Limb (tissue), 2 donors: Measurements from ENCODE around the gene IL1R2.

Experiments used
- DNase-seq, 2 donors: peaks; one replicate each; pipeline ENCODE4 v3.0.0-alpha.2; 2016; ENCODE audit errors: extremely low spot score in 2 of 2

Gene IL1R2, protein sequence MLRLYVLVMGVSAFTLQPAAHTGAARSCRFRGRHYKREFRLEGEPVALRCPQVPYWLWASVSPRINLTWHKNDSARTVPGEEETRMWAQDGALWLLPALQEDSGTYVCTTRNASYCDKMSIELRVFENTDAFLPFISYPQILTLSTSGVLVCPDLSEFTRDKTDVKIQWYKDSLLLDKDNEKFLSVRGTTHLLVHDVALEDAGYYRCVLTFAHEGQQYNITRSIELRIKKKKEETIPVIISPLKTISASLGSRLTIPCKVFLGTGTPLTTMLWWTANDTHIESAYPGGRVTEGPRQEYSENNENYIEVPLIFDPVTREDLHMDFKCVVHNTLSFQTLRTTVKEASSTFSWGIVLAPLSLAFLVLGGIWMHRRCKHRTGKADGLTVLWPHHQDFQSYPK

DNA sequence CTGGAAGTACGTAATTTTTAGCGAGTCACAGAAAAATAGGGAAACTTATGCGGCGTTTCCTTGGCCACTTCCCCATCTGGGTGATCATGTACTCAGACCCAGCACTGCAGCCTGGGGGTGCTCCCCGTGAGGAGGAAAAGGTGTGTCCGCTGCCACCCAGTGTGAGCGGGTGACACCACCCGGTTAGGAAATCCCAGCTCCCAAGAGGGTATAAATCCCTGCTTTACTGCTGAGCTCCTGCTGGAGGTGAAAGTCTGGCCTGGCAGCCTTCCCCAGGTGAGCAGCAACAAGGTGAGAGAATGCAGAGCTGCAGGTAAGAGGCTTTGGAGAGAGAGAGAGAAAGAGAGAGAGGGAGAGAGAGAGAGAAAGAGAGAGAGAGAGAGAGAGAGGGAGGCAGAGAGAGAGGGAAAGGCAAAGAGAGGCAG, at the start of gene IL1R2:
Gene IL1R2 (plus strand): TSS at position 240 of the 425 bp plus-strand sequence. CDS start 16,616 bp downstream, outside the sequence.
- no peak for DNase-seq

DNA sequence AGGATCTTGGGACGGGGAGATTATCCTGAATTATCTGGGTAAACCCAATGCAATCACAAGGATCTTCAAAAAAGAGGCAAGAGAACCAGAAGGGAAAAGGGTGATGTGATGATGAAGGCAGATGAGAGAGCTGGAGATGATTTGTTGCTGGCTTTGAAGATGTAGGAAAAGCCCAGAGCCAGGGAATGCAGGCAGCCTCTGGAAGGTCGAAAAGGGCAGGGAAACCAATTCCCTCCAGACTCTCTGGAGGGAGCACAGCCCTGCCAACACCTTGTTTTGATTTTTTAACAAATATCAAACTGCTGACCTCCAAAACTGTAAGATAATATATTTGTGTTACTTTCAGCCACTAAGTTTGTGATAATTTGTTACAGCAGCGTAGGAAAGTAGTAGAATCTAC, 48.9 kb upstream of the IL1R2 start:
- DNase-seq: no peak

DNA sequence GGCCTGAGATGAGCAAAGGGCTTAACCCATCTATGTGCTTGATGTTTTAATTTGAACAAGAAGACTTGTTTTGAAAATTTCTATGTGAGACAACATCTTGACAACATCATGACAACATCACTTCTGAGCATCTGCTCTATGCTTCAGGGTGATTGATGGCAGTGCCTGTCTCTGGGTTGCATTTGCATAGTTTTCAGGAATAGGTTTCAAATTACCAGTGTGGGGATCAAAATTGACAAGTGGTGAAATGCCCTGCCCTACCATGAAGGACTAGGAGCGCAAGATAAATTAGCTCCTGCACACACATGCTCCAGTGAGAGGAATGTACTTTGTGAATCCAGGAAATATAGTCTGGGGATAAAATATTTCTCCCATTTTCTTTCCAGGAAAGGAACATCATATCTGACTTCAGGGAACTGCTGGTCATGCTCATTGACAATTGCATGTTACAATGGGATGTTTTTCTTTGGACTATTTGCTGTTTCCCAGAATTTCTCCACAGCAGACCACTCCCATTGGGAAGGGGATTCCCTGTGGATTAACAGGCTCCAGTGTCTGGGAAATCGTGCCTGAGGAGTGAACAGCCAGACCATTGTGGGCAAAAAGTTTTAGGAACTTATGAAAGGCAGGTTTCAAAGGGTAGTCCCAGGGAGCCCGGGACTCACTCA, 45.3 kb upstream of the IL1R2 start:
- DNase-seq: peak in 1 of 2 donors; percentile 1

DNA sequence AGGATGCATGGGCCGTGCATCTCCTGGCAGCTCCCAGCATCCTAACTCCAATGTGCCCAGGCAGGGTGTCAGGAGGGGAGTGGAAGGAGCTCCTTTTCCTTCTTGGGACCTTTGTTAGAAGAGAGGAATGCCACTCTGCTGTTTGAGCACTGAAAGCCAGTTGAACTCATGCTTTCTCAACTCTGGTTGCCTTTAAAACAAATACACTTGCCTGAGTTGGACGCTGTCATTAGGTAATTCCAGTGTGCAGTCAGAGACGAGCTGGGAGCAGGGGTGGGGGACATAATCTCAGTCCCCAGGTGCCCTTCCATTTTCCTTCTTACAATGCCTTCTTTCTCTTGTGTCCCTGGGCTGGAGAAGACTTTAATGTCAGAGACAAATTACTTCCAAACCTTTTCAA, 44.4 kb upstream of the IL1R2 start:
- no peak for DNase-seq

DNA sequence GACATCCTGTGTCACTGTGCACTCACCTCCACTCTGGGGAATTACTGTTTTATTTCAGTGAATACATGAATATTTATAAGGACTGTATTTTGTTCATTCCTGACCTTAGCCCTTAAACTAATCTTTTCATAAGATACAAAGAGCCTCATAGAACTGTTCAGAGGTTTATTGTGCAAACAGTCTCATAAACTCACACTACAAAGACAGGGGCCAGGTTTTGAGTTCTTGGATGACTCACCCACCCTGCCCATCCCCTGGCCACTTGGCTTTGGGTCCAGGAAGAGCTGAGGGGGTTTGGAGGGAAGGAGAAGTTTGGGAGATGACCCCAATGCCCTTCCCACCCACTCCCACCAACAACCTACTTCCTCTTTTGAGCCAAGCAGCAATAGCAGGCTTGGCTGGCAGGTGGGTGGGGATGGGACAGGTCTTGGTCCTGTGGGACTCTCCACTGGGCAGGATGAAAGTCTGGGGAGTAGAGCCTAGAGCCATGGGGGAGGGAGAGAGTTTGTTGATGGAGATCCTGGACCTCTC, 43.1 kb upstream of the IL1R2 start:
- DNase-seq: no peak

DNA sequence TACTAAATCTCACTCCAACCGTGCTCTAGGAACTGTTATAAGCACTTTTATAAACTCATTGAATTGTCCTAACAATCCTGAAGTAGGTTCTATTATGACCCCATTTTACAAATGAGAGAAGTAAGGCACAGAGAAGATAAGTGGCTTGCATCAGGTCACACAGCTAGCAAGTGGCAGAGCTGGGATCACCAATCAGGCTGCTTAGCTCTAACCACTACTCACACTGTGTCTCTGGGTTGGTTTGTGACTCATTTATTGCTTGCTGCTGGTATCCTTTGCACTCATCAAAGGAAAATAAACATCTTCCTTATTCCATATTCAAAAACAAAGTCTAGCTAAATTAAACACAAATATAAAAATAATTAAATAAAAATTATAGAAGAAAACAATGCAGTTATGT, 42.5 kb upstream of the IL1R2 start:
- DNase-seq: no peak

DNA sequence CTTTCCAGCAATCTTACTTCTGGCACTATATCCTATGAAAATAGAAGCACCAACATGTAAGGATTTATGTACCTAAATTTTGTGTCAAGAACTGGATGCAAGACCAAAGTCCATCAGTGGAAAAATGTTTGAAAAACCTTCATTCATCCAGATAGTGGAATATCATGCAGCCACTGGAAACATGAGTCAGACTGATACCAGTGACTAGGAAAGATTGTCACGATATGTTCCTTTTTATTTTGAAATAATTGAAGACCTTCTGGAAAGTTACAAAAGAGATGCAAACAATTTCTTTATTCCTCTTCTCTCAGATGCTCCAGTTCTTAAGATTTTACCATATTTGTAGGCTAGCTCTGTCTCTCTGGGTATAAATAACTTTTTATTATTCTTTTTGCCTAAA, 40.5 kb upstream of the IL1R2 start:
- no peak for DNase-seq

DNA sequence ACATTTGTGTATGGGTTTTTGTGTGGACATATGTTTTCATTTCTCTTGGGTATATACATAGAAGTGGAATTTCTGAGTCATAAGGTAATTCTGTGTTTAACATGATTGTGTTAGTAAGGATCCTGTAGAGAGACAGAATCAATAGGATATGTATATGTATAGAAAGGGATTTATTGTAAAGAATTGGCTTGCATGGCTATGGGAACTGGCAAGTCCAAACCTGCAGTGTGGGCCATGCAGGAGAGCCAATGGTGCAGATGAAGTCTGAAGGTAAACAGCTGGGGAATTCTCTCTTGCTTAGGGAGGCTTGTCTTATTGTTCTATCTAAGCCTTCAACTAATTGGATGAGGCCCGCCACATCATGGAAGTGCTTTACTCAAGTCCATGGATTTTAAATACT, 39.2 kb upstream of the IL1R2 start:
- no peak for DNase-seq

DNA sequence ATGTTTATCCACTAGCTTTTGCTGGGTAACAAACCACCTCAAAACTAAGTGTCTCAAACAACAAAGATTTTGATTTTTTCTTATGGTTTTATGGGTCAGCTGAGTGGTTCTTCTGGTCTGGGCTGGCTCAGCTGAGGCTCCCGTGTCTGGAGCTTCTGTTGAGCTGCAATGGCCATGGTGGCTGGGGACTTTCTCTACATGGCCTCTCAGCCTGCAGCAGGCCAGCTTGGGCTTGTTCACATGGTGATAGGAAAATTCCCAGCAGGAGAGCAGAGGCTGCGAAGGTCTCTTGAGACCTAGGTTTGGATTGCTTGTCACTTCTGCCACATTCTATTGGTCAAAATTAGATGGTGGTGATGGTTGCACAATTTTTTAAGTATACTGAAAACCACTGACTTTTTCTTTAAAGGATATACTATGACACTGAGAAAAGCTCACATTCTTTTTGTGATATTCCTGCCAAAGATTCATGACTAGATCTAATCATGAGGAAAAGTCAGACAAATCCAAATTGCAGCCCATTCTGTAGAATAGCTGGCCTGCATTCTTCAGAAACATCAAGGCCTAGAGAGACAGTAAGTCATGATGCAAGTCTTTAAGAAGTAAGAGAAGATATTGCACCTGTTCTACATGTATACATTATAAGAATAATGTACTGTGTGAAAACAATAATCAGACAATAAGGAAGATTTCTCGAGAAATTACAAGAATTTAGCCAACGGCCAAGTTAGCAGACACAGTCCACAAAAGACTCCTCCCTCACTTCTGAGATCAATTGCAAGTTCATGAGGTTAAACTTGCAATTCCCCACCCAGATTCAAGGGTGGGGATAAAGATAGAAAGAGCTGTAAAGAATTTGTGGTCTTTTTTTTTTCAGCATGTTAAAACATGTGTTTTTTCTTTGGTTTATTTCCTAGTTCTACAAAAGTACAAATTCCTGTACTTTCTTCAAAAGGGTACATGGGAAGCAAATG, 35.0 kb upstream of the IL1R2 start:
- no peak for DNase-seq

DNA sequence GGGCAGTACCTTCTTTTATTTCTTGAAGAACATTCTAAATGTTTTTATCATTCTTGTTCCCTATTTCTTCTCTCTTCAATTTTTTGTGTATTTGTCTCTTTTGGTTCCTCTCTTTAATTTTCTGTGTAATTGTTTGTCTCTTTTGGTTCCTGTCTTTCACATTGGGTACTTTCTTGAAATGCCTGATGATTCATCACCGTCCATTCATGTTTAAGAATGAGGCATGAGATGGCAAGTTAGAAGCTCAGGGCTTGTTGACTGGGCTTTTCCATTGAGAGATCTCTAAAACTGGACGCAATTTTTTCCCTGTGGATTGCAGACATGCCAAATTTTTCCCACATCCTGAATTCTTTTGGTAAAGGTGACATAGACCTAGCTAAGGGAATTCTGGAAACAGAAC, 33.7 kb upstream of the IL1R2 start:
- no peak for DNase-seq

DNA sequence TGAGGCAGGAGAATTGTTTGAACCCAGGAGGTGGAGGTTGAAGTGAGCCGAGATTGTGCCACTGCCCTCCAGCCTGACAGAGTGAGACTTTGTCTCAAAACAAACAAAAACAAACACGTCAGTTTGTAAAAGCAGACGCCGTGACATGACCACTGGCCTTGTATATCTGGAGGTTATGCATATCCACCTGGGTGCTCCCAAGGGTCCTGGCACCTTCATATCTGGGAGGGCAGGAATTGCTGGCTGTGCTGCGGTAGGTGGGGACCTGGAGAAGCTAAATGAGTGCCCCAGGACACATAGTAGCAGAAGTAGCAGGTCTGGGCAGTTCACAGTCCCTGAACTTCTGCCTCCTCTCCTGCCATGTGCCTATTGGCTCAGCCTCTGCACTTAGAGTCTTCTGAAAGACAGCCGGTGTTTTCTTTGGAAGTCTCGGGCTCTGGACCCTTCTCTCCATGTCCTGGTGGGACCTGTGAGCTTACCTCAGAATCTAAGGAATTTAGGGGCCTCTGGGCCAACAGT, 30.9 kb upstream of the IL1R2 start:
- DNase-seq: no peak

DNA sequence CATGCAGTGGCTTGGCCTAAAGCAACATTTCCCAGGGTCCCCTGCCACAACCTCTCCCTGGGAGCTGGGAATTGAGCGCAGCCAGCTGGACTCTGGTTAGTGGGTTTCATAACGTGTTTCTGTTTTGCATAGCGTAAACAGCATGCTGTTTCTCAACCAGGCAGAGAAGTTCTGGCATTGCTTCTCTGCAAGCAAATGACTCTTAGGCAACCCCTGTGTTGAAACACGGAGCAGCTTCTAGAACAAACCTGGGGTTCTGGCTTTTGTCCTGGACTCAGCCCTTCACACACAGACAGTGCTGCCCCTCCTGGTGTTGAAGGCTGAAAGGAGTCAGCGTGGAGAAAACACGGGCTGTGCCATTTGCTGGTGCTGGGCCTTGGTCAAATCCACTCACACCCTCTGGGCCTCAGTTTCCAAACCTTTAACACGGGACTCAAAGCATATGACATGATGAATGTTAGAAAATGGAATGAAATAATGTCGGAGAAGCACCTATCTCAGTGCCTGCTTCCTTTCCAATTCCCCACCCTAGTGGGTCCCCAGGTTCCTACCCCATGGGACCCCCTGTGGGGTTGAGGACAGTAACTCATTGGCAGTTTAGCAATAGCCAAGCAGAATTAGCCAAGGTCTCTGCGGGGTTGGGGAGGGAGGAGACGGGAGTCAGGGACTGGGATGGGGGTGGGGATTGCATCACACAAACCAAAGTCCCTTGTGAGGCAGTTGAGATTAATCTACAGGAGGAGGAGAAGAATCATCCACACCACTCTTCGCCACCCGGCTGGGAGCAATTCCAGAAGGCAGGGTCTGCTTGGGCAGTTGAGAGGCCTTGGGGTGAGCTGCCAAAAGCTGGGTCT, 30.2 kb upstream of the IL1R2 start:
- peak; percentile 42 to 50 for DNase-seq

DNA sequence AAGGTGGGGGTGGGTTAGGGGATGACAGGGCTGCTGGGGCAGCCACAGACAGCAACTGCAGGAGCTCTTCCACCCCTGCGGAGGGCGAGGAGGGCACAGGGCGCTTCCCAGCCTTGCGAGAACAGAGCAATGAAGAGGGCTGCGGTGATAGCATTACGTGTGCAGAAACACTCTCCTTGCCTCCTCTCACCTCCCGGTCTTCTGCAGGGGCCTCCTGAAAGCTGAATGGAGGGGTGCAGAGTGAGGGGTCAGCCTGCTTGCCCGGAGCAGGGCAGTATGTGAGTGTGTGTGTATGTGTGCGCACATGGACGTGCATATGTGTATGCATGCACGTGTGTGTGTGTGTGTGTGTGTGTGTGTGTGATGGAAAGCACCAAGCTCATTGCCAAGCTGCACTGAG, 29.5 kb upstream of the IL1R2 start:
- no peak for DNase-seq

DNA sequence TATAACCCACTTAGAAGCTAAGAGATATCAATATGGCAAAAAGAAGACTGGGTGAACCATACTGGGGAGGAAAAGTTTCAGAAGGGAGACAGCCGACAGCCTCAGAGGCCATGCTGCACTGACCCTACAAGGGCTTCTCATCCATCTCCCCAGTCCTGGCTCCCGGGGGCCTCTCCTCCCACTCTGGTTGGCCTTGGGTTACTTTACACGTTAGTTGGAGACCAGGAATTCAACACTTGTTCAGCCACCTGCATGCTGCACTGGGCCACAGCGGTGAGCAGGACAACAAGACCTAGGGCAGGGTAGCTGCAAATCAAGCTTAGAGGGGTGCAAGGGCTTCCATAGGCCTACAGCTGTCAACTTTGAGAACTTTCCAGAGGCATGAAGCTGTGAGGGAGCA, 28.6 kb upstream of the IL1R2 start:
- DNase-seq: no peak

DNA sequence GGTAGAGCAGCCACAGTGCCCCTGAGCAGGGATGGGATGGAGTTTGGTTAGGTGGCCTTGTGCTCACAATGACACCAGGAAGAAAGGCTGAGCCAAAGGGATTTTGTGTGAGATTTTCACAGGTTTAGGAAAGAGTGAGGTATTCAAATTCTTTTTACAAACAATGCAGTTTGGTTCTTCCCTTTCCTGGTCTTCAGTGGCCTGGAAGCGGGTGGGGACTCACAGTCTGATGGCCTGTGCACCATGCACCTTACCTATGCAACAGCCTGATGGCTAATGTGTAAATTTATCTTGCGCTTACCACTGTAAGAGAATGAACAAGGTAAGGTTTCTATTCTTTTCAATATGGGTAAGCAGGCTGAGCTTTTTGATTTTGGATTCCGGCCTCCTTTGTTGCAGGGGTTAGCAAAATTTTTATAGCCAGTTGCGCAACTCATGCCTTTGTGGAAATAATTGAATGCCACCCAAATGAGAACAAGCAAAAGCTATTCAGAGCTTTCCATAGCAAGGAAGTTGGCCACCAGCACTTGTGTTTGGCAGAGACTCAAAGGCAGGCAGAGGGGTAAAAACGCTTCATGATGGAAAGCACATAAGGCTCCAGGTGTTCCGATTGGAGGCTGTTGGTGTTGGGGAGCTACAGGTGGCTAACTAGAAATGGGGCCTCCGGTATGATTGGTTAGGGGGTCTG, 23.8 kb upstream of the IL1R2 start:
- no peak for DNase-seq

DNA sequence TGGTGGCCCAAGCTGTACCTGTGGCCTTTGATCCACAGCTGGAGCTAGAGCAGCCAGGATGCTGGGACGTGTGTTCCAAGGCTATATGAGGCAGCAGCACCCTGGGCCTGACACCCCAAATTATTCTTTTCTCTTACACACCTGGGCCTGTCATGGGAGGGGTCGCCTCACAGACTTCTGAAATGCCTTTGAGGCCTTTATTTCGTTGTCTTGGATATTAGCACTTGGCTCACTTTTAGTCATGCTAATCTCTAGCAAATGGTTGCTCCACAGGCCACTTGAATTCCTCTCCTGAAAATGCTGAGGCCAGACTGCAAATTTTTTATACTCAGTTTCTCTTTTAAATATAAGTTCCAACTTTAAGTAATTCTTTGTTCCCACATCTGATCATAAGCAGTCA, 22.0 kb upstream of the IL1R2 start:
- no peak for DNase-seq

DNA sequence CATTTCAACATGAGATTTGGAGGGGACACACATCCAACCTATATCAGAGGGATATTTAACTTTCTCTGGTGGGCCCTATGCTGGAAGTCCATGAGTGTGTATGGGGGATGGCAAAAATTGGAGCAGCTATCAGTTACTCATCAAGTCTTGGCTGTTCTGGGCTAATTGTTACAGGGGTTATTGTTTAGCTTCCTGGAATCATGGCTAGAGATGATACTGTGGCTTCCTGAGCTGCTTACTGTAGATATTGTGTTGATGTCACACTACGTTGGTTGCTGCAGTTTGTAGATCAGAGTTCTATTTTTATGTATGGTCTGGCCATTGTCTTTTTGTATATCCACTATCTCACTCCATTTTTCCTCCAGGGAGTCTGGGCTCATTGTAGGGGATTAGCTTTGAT, 20.9 kb upstream of the IL1R2 start:
- DNase-seq: no peak

DNA sequence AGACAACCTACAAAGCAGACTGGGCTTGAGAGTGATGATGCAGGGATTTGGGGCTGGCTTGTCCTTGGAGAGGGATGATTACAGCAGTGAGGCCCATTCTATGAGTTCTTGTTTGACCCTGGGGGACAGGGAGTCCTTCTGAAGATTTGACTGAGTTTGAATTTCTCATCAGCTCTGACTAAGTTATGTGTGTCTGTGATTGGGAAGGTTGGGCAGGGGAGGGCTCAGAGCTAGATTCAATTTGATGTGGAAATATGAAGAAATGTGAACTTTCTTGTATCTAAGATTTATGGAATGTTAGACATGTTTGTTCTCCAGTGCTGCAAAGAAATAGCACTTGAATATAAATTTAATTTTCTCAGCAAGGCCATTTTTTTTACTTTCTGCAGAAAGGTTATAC, 19.9 kb upstream of the IL1R2 start:
- no peak for DNase-seq

DNA sequence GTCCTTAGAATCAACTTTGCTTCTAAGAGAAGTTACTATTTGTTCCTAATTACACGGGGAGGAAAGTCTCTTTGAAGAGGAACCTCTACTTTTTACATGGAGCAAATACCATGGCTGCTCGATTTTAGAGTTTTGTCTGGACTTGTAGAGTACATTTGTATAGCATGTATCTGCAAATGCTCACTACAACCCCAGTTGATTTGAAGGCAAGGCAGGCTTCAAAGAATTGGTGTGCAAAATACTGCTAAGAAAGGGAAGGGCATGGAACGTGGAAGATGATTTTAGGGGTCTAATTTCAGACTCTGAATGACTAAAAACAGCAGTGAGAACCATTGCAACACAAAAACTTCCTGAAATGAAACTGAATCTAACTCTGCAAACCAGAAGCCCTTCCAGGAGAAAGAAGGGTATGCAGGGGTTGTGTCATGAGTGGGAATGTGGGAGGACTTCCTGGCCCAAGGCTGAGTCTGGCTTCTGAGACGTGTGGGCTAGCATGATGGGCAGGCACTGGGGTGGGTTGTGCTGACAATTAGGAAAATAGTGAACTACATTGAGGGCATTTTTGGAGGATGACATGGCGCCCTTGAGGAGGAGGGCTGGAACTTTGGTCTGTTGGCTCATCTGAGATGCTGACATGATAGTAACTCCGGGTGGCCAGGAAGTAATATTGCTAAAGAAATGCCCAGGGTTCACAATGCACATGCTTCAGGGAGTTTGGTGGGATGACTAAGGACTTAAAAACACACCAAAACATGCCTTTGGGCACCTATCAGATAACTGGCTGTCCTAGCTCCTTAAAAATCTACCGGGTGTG, 18.9 kb upstream of the IL1R2 start:
- DNase-seq: no peak
